ENCODE results near the gene LYST.
"Not testable (repeated sequence)": the region's sequence is repeated elsewhere in the genome, so short reads cannot be mapped to it uniquely, and the experiment has no call there.

Gene LYST

GRCh38 chr1:235821361-235821981, 45.2 kb downstream of the LYST start:
- DNase-seq (ENCODE audit: low spot score): no peak

- DNase-seq (ENCODE audit: low spot score): no peak
Observed at GRCh38 chr1:235820061-235820460, 46.6 kb downstream of the LYST start.

GRCh38 chr1:235818632-235819136, 48.0 kb downstream of the LYST start:
- DNase-seq (ENCODE audit: low spot score): no peak

GRCh38 chr1:235817101-235817728, 49.5 kb downstream of the LYST start:
- DNase-seq (ENCODE audit: low spot score): no peak

GRCh38 chr1:235809688-235810397, 56.9 kb downstream of the LYST start:
- no peak for DNase-seq (ENCODE audit: low spot score)

- DNase-seq (ENCODE audit: low spot score): no peak
Observed at GRCh38 chr1:235808223-235808622, 58.5 kb downstream of the LYST start.

GRCh38 chr1:235806123-235806522, 60.6 kb downstream of the LYST start:
- DNase-seq (ENCODE audit: low spot score): peak; percentile 17

GRCh38 chr1:235802573-235803346, 63.9 kb downstream of the LYST start:
- peak; percentile 18 for DNase-seq (ENCODE audit: low spot score)

GRCh38 chr1:235799264-235799663, 67.4 kb downstream of the LYST start:
- no peak for DNase-seq (ENCODE audit: low spot score)

- no peak for DNase-seq (ENCODE audit: low spot score)
Observed at GRCh38 chr1:235791532-235792060, 75.1 kb downstream of the LYST start.

GRCh38 chr1:235790123-235790522, 76.6 kb downstream of the LYST start:
- DNase-seq (ENCODE audit: low spot score): no peak

- DNase-seq (ENCODE audit: low spot score): not testable (repeated sequence)
Observed at GRCh38 chr1:235786227-235786898, 80.3 kb downstream of the LYST start.

- DNase-seq (ENCODE audit: low spot score): no peak
Observed at GRCh38 chr1:235784950-235785349, 81.8 kb downstream of the LYST start.

GRCh38 chr1:235783148-235783776, 83.4 kb downstream of the LYST start:
- DNase-seq (ENCODE audit: low spot score): peak; percentile 31

- DNase-seq (ENCODE audit: low spot score): no peak
Observed at GRCh38 chr1:235782601-235783000, 84.1 kb downstream of the LYST start.

- DNase-seq (ENCODE audit: low spot score): no peak
Observed at GRCh38 chr1:235781807-235782206, 84.9 kb downstream of the LYST start.

GRCh38 chr1:235779770-235780169, 86.9 kb downstream of the LYST start:
- no peak for DNase-seq (ENCODE audit: low spot score)

- no peak for DNase-seq (ENCODE audit: low spot score)
Observed at GRCh38 chr1:235776396-235776795, 90.3 kb downstream of the LYST start.

GRCh38 chr1:235775246-235775860, 91.4 kb downstream of the LYST start:
- no peak for DNase-seq (ENCODE audit: low spot score)

- DNase-seq (ENCODE audit: low spot score): no peak
Observed at GRCh38 chr1:235767795-235768194, 98.9 kb downstream of the LYST start.
